ENCODE data around the gene VWA5A.
"Not testable (repeated sequence)": the region's sequence is repeated elsewhere in the genome, so short reads cannot be mapped to it uniquely, and the experiment has no call there.

The VWA5A gene

DNA sequence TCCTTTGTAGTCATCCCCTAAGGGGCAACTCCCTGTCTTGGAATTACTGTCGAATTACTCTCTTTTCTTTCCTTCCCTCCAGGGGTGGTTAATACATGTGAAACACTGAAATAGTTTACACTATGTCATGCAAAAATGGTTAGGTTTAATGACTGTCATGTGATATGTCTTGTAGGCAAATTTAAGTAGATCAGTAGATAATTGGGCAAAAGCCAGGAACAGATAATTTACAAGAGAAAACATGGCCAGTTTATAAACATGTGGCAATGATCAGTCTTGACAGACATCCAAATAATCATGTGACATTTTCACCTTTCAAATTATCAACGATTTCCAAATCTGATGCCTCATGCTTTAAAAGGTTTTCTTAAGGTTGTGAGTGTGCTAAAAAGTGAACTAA is 3.9 kb downstream of the VWA5A start:
- Mint-ChIP-seq H3K4me3 (no peak overlapping the region), H3K36me3 (ENCODE audit: low read depth) (peaks cover 41% of the 10 kb centered on the region), H3K4me1 (peaks cover 19% of the 10 kb centered on the region), H3K27me3 (ENCODE audit: low read depth, poor library complexity) (peaks cover 14% of the 10 kb centered on the region), H3K27ac (no peak overlapping the region), H3K9me3 (no peaks in the 10 kb centered on the region)
- no peak for DNase-seq
- TF ChIP-seq, protein P1, sequence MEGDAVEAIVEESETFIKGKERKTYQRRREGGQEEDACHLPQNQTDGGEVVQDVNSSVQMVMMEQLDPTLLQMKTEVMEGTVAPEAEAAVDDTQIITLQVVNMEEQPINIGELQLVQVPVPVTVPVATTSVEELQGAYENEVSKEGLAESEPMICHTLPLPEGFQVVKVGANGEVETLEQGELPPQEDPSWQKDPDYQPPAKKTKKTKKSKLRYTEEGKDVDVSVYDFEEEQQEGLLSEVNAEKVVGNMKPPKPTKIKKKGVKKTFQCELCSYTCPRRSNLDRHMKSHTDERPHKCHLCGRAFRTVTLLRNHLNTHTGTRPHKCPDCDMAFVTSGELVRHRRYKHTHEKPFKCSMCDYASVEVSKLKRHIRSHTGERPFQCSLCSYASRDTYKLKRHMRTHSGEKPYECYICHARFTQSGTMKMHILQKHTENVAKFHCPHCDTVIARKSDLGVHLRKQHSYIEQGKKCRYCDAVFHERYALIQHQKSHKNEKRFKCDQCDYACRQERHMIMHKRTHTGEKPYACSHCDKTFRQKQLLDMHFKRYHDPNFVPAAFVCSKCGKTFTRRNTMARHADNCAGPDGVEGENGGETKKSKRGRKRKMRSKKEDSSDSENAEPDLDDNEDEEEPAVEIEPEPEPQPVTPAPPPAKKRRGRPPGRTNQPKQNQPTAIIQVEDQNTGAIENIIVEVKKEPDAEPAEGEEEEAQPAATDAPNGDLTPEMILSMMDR (IDR thresholded peaks at IDR 0.05), result no peak

DNA sequence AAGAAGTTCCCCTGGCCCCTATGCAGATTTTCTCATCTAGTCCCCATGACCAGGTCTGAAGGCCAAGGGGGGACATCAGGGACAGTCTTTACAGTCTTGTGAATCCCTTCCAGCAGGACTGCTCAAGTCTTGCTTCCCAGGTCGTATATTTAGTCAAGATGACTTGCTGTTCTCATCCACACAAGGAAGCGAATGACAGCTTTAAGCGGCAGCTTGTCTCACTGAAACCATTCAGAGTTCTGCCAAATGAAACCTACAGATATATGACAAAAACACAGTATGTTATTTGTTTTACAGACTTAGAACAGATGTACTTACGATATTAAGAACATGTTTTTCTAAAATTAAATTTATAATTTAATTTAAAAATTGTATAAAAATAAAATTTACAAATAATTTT is 5.6 kb downstream of the VWA5A start:
- TF ChIP-seq, protein P1 (IDR thresholded peaks at IDR 0.05), result no peak
- H3K27me3 Mint-ChIP-seq (ENCODE audit: low read depth, poor library complexity), result peaks cover 10% of the 10 kb centered on the region
- H3K4me1 Mint-ChIP-seq, result peaks cover 6% of the 10 kb centered on the region
- peaks cover 59% of the 10 kb centered on the region for H3K36me3 Mint-ChIP-seq (ENCODE audit: low read depth)
- no peak for DNase-seq
- no peak overlapping the region for H3K27ac Mint-ChIP-seq
- no peak overlapping the region for H3K4me3 Mint-ChIP-seq
- H3K9me3 Mint-ChIP-seq, result no peaks in the 10 kb centered on the region

DNA sequence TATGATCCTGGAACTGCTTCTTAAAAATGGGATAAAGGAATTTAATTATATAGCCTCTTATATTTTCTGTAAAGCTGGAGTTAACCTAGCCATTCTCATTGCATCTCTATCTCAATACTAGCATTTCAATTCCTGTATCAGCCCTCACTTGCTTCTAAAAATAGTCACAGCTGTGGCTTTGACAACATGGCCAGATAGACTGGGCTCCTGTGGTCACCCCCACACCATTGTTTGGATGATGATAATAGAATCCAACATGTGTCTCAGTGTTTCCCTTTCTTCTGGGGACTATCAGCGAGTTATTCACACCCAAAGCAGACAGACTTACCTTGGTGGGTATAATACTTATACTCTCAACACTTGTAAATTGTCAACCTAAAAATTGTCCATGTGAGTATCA is 6.9 kb downstream of the VWA5A start:
- H3K27me3 Mint-ChIP-seq (ENCODE audit: low read depth, poor library complexity), result peaks cover 9% of the 10 kb centered on the region
- TF ChIP-seq, protein P1 (IDR thresholded peaks at IDR 0.05), result no peak
- no peak overlapping the region for H3K4me3 Mint-ChIP-seq
- no peak for DNase-seq
- no peak overlapping the region for H3K27ac Mint-ChIP-seq
- peaks cover 61% of the 10 kb centered on the region for H3K36me3 Mint-ChIP-seq (ENCODE audit: low read depth)
- no peaks in the 10 kb centered on the region for H3K4me1 Mint-ChIP-seq
- no peaks in the 10 kb centered on the region for H3K9me3 Mint-ChIP-seq

DNA sequence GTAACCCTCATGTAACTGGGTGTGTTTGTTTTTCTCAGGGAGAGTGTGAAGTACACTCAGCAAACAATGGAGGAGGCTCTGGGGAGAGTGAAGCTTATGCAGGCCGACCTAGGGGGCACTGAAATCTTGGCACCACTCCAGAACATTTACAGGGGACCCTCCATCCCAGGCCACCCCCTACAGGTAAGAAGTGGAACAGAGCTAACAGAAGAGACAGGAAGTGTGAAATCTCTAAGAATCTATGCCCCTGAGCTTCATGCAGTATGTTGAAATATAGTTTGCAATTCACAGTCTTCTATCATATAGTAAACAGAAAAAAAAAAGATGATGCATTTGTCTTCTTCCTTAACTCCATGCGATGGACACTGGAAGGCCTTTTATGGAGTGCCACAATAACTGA is 8.4 kb downstream of the VWA5A start:
- H3K36me3 Mint-ChIP-seq (ENCODE audit: low read depth), result peaks cover 54% of the 10 kb centered on the region
- DNase-seq, result no peak
- H3K27me3 Mint-ChIP-seq (ENCODE audit: low read depth, poor library complexity), result peaks cover 6% of the 10 kb centered on the region

DNA sequence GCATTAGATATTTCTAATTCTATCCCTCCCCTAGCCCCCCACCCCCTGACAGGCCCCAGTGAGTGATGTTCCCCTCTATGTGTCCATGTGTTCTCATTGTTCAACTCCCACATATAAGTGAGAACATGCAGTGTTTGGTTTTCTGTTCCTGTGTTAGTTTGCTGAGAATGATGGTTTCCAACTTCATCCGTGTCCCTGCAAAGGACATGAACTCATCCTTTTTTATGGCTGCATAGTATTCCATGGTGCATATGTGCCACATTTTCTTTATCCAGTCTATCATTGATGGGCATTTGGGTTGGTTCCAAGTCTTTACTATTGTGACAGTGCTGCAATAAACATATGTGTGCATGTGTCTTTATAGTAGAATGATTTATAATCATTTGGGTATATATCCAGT is 11.9 kb downstream of the VWA5A start:
- H3K9me3 Mint-ChIP-seq, result peaks cover 32% of the 10 kb centered on the region
- H3K4me1 Mint-ChIP-seq, H3K4me3 Mint-ChIP-seq, DNase-seq, H3K27ac Mint-ChIP-seq: not testable (repeated sequence)
- peaks cover 18% of the 10 kb centered on the region for H3K27me3 Mint-ChIP-seq (ENCODE audit: low read depth, poor library complexity)
- peaks cover 35% of the 10 kb centered on the region for H3K36me3 Mint-ChIP-seq (ENCODE audit: low read depth)

More for the DNA sequence above, 8.4 kb downstream of the VWA5A start:
- Mint-ChIP-seq H3K9me3 (peaks cover 14% of the 10 kb centered on the region), H3K27ac (no peak overlapping the region), H3K4me1 (no peaks in the 10 kb centered on the region), H3K4me3 (no peak overlapping the region)
- TF ChIP-seq, protein P1 (IDR thresholded peaks at IDR 0.05), result peak; percentile 18

DNA sequence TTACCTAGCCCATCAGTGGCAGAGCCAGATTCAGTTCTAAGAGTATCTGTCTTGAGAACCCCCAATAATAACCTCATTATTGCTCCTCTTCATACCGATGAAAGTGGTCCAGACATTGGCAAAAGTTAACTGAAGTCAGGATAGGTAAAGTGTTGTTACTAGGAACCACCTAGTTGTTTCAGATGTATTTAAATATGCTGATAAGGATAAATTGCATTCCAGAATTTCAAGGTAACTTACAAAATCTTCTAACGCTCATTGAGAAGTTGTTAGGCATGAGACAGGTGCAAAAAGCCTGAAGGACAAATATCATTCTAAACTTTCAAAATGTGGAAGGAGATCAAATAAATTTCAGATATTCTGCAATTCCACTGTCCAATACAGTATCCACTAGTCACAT is 27.8 kb downstream of the VWA5A start:
- Mint-ChIP-seq H3K27me3 (ENCODE audit: low read depth, poor library complexity) (peaks cover 6% of the 10 kb centered on the region), H3K36me3 (ENCODE audit: low read depth) (peaks cover 18% of the 10 kb centered on the region), H3K4me1 (no peaks in the 10 kb centered on the region), H3K4me3 (no peak overlapping the region), H3K9me3 (peaks cover 22% of the 10 kb centered on the region), H3K27ac (no peak overlapping the region)
- no peak for DNase-seq
- TF ChIP-seq, protein P1 (IDR thresholded peaks at IDR 0.05), result no peak

Data from nephron progenitor cell (in vitro differentiated cells).